Chondrocyte (in vitro differentiated cells): ENCODE measurements around the gene RHEB. TPM values are rescaled to one million over a fixed set of nuclear protein-coding genes. Genes with fewer than 3 reads are reported as not detected.

Source experiments
- DNase-seq: peaks from one replicate; pipeline ENCODE4 v3.0.0; 2021; ENCODE audit warnings: mixed read lengths, low spot score
- H3K27ac Mint-ChIP-seq: one replicate; pipeline ENCODE4 v1.8.0; 2021; ENCODE audit warnings: mild to moderate bottlenecking, moderate library complexity, mixed read lengths; ENCODE audit not compliant: unreplicated experiment
- H3K27me3 Mint-ChIP-seq: 2 replicates; pipeline ENCODE4 v1.8.0; 2021; ENCODE audit warnings: low read depth, mixed read lengths
- H3K36me3 Mint-ChIP-seq: 2 replicates; pipeline ENCODE4 v1.8.0; 2021; ENCODE audit warnings: low read depth, mixed read lengths
- H3K4me1 Mint-ChIP-seq: 2 replicates; pipeline ENCODE4 v1.8.0; 2021; ENCODE audit warnings: low read depth, mild to moderate bottlenecking, mixed read lengths
- H3K4me3 Mint-ChIP-seq: one replicate; pipeline ENCODE4 v1.8.0; 2021; ENCODE audit warnings: mild to moderate bottlenecking, moderate library complexity, mixed read lengths; ENCODE audit not compliant: unreplicated experiment
- H3K9me3 Mint-ChIP-seq: 2 replicates; pipeline ENCODE4 v1.8.0; 2021; ENCODE audit warnings: low read depth, mixed read lengths
- total RNA-seq: library from RNA; stranded (reverse); gene quantifications from 3 replicates; pipeline ENCODE4 v1.2.1, GENCODE V29; 2021
- TF ChIP-seq, protein P1 (sequence below): fragments of 200-600 bp; sonication (generic); IDR thresholded peaks from 2 replicates; pipeline ENCODE4 v1.5.0; 2021; ENCODE audit warnings: antibody characterized with exemption, mild to moderate bottlenecking, moderate library complexity

Gene RHEB
- total RNA-seq, 1 donor from 2014 or later = 126 TPM

DNA sequence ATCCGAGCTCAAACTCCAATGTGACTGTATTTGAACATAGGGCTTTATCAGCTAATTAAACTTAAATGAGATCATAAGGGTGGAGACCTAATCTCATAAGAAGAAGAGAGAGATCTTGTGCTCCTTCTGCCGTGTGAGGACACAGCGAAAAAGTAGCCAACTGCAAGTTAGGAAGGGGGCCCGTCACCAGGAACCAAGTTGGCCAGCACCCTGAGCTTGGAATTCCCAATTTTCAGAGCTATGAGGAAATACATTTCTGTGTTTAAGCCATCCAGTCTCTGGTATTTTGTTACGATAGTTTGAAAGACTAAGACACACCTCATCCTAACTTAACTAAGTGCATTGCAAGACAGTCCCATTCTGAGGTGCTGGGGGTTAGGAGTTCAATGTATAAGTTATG lies 95.8 kb downstream of the RHEB start:
- no peak for DNase-seq
- TF ChIP-seq, protein P1, sequence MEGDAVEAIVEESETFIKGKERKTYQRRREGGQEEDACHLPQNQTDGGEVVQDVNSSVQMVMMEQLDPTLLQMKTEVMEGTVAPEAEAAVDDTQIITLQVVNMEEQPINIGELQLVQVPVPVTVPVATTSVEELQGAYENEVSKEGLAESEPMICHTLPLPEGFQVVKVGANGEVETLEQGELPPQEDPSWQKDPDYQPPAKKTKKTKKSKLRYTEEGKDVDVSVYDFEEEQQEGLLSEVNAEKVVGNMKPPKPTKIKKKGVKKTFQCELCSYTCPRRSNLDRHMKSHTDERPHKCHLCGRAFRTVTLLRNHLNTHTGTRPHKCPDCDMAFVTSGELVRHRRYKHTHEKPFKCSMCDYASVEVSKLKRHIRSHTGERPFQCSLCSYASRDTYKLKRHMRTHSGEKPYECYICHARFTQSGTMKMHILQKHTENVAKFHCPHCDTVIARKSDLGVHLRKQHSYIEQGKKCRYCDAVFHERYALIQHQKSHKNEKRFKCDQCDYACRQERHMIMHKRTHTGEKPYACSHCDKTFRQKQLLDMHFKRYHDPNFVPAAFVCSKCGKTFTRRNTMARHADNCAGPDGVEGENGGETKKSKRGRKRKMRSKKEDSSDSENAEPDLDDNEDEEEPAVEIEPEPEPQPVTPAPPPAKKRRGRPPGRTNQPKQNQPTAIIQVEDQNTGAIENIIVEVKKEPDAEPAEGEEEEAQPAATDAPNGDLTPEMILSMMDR = no peak
- no peak overlapping the region for H3K27ac Mint-ChIP-seq
- peaks cover 7% of the 10 kb centered on the region for H3K27me3 Mint-ChIP-seq
- peaks cover 18% of the 10 kb centered on the region for H3K9me3 Mint-ChIP-seq
- peaks cover 11% of the 10 kb centered on the region for H3K36me3 Mint-ChIP-seq
- H3K4me1 Mint-ChIP-seq = peaks cover 30% of the 10 kb centered on the region
- no peak overlapping the region for H3K4me3 Mint-ChIP-seq

DNA sequence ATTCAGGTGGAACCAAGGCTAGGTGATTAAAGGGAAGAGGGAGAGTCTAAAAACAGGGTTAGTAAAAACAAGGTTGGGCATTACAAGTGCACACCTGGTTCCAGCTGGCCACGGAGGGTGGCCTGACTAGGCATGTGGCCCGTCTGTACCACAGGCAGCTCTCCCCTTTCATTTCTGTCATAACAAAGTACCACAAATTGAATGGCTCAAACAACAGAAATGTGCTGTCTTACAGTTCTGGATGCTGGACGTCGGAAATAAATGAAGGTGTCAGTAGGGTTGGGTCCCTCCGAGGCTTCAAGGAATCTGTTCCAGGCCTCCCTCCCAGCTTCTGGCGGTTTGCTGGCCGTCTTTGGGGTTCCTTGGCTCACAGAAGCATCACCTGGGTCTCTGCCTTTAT lies 96.5 kb downstream of the RHEB start:
- Mint-ChIP-seq H3K27me3 (peaks cover 7% of the 10 kb centered on the region), H3K9me3 (peaks cover 19% of the 10 kb centered on the region), H3K27ac (no peak overlapping the region), H3K36me3 (peaks cover 11% of the 10 kb centered on the region), H3K4me3 (no peak overlapping the region), H3K4me1 (peaks cover 23% of the 10 kb centered on the region)
- DNase-seq = no peak
- TF ChIP-seq, protein P1 = no peak

DNA sequence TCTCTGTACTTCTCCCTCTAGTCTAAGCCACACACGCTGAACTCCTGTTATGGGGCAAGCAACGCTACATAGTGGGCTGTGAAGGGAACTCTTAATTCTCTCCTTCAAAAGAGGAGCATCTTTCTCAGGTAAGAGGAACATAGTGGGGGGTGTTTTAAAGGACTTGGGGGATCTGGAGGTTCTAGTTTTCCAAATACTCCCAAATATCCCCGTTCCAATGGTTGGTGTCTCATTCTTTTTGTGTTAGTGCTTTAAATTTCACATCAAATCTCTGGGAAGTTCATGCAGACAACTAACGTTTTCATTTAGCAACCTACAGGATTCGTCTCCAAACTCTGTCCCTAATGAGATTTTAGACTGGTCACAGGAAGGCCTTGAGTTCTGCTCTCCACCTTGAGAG lies 97.5 kb downstream of the RHEB start:
- no peak for DNase-seq
- peaks cover 17% of the 10 kb centered on the region for H3K4me1 Mint-ChIP-seq
- H3K36me3 Mint-ChIP-seq = peaks cover 13% of the 10 kb centered on the region
- TF ChIP-seq, protein P1 = no peak
- no peak overlapping the region for H3K27ac Mint-ChIP-seq
- peaks cover 7% of the 10 kb centered on the region for H3K27me3 Mint-ChIP-seq
- H3K9me3 Mint-ChIP-seq = peaks cover 21% of the 10 kb centered on the region
- no peak overlapping the region for H3K4me3 Mint-ChIP-seq

DNA sequence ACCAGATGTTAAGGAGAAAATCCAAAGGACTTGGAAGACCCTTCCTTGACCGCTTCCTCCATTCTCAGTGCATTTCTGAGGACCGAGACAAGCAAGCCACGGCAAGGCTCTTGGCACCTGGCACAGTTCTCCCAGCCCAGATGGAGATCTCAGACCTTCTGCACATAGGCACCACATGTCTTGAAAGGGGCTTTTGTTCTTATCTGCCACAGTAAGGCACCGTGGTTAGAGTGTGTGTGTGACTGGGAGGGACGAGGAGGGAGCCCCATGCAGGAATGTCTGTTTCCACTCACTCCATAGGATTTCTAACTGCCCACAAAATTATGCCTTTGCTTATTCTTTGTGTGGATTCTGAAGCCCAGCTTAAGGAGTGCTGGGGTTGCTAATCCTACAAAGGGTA lies 99.6 kb downstream of the RHEB start:
- no peak for DNase-seq
- Mint-ChIP-seq H3K4me3 (no peak overlapping the region), H3K36me3 (peaks cover 13% of the 10 kb centered on the region), H3K9me3 (peaks cover 25% of the 10 kb centered on the region), H3K27me3 (peaks cover 11% of the 10 kb centered on the region), H3K27ac (no peak overlapping the region), H3K4me1 (no peaks in the 10 kb centered on the region)
- TF ChIP-seq, protein P1 = no peak

DNA sequence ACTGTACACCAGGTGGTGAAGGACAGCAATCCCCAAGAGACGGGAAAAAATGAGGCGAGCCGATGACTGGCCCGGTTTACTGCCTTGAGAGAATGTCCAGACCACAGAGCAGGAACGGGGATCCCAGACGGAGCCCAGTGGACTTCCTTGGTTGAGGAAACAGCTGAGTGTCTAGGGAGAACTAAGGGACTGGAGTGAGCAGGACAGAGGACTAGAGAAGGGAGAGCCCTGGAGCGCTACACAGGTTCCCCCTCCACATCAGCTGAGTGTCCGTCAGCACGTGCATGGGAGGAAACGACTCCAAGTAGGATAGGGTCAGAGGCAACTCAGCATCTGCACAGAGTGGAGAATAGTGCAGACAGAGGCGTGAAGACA lies 102.8 kb downstream of the RHEB start:
- TF ChIP-seq, protein P1 = no peak
- Mint-ChIP-seq H3K36me3 (peaks cover 8% of the 10 kb centered on the region), H3K27me3 (peaks cover 31% of the 10 kb centered on the region), H3K9me3 (peaks cover 20% of the 10 kb centered on the region), H3K4me3 (no peak overlapping the region), H3K27ac (no peak overlapping the region), H3K4me1 (no peaks in the 10 kb centered on the region)
- no peak for DNase-seq
